Suprapubic skin (tissue), 4 donors: ENCODE measurements around the gene CLEC18C. TPM values are rescaled to one million over a fixed set of nuclear protein-coding genes. Genes with fewer than 3 reads are reported as not detected.
"Not testable (repeated sequence)": the region's sequence is repeated elsewhere in the genome, so short reads cannot be mapped to it uniquely, and the experiment has no call there.

Experiments
- DNase-seq, 2 donors: peaks; one replicate each; pipeline ENCODE4 v3.0.0-alpha.2; 2019; ENCODE audit warnings: low spot score in 2 of 2
- H3K27ac ChIP-seq: fragments of 200-600 bp; sonication (generic); one replicate; pipeline ENCODE4 v1.5.1; 2019
- H3K27me3 ChIP-seq: fragments of 200-600 bp; sonication (generic); one replicate; pipeline ENCODE4 v1.5.1; 2019
- H3K36me3 ChIP-seq: fragments of 200-600 bp; sonication (generic); one replicate; pipeline ENCODE4 v1.5.1; 2019
- H3K4me1 ChIP-seq: fragments of 200-600 bp; sonication (generic); one replicate; pipeline ENCODE4 v1.5.1; 2019
- H3K4me3 ChIP-seq: fragments of 200-600 bp; sonication (generic); one replicate; pipeline ENCODE4 v1.5.1; 2019; ENCODE audit warnings: mild to moderate bottlenecking
- H3K9me3 ChIP-seq: fragments of 200-600 bp; sonication (generic); one replicate; pipeline ENCODE4 v1.5.1; 2019
- CTCF ChIP-seq, 2 donors: fragments of 200-600 bp in 1 of 2; fragments of 450-650 bp in 1 of 2; sonication (generic) in 1 of 2; IDR thresholded peaks; one replicate each; pipeline ENCODE4 v1.5.1; 2016 to 2019; ENCODE audit warnings: antibody characterized with exemption in 2 of 2, mild to moderate bottlenecking in 1 of 2, moderate library complexity in 1 of 2
- EP300 ChIP-seq: sonication (generic); formaldehyde crosslinking; IDR thresholded peaks from one replicate; pipeline ENCODE4 v1.6.1; 2017; ENCODE audit warnings: antibody characterized with exemption
- POLR2A ChIP-seq, 2 donors: fragments of 450-650 bp; IDR thresholded peaks; one replicate each; pipeline ENCODE4 v1.6.1; 2017; ENCODE audit warnings: antibody characterized with exemption in 2 of 2, mild to moderate bottlenecking in 2 of 2, moderate library complexity in 2 of 2
- POLR2AphosphoS5 ChIP-seq, 3 donors: sonication (generic); formaldehyde crosslinking; IDR thresholded peaks; one replicate each; pipeline ENCODE4 v1.6.1; 2017; ENCODE audit warnings: antibody characterized with exemption in 3 of 3
- WGBS: methylation state at CpG from one replicate; pipeline ENCODE4 v1.1.5; 2018; 5-methylcytosine and 5-hydroxymethylcytosine counted together
- total RNA-seq, 4 donors: library from RNA; depleted of rRNA; stranded (reverse); fragments of >200 nt; gene quantifications; one replicate each; pipeline ENCODE4 v1.1.0, GENCODE V29; 2016

The CLEC18C gene
- total RNA-seq, 4 donors from 2014 or later, result not detected

GRCh38 chr16:70160388-70160787, 13.2 kb upstream of the CLEC18C start:
- H3K9me3 ChIP-seq, result no peaks in the 10 kb centered on the region
- H3K27me3 ChIP-seq, result no peaks in the 10 kb centered on the region
- 86% methylated on average over 6 of the region's 6 CpGs for WGBS
- TF ChIP-seq POLR2AphosphoS5 (IDR thresholded peaks at IDR 0.05) (no peak), CTCF (IDR thresholded peaks at IDR 0.05) (no peak), EP300 (no peak), POLR2A (IDR thresholded peaks at IDR 0.05) (no peak)
- DNase-seq, result peak in 1 of 2 donors; percentile 45
- no peak overlapping the region for H3K4me3 ChIP-seq
- H3K4me1 ChIP-seq, result no peaks in the 10 kb centered on the region
- H3K27ac ChIP-seq, result no peak overlapping the region
- peaks cover 74% of the 10 kb centered on the region for H3K36me3 ChIP-seq

GRCh38 chr16:70160821-70161220, 12.8 kb upstream of the CLEC18C start:
- TF ChIP-seq EP300 (no peak), CTCF (IDR thresholded peaks at IDR 0.05) (no peak), POLR2A (IDR thresholded peaks at IDR 0.05) (no peak), POLR2AphosphoS5 (IDR thresholded peaks at IDR 0.05) (no peak)
- Histone ChIP-seq H3K27me3 (no peaks in the 10 kb centered on the region), H3K9me3 (no peaks in the 10 kb centered on the region), H3K4me1 (no peaks in the 10 kb centered on the region), H3K27ac (no peak overlapping the region), H3K36me3 (peaks cover 69% of the 10 kb centered on the region), H3K4me3 (no peak overlapping the region)
- DNase-seq, result no peak
- 96% methylated on average over 6 of the region's 6 CpGs for WGBS

GRCh38 chr16:70161350-70161749, 12.2 kb upstream of the CLEC18C start:
- Histone ChIP-seq H3K4me3 (no peak overlapping the region), H3K36me3 (peaks cover 64% of the 10 kb centered on the region), H3K27me3 (no peaks in the 10 kb centered on the region), H3K4me1 (no peaks in the 10 kb centered on the region), H3K27ac (no peak overlapping the region), H3K9me3 (no peaks in the 10 kb centered on the region)
- WGBS, result 86% methylated on average over 6 of the region's 6 CpGs
- peak in 1 of 2 donors; percentile 41 for DNase-seq
- no peak for TF ChIP-seq POLR2A (IDR thresholded peaks at IDR 0.05)
- no peak for TF ChIP-seq CTCF (IDR thresholded peaks at IDR 0.05)
- no peak for TF ChIP-seq EP300
- TF ChIP-seq POLR2AphosphoS5 (IDR thresholded peaks at IDR 0.05), result no peak

- 57% methylated on average over 7 of the region's 7 CpGs for WGBS
- H3K4me1 ChIP-seq, result no peaks in the 10 kb centered on the region
- H3K9me3 ChIP-seq, result no peaks in the 10 kb centered on the region
- H3K4me3 ChIP-seq, result no peak overlapping the region
- TF ChIP-seq POLR2AphosphoS5 (IDR thresholded peaks at IDR 0.05), result no peak
- no peak for TF ChIP-seq POLR2A (IDR thresholded peaks at IDR 0.05)
- TF ChIP-seq EP300, result no peak
- no peak for TF ChIP-seq CTCF (IDR thresholded peaks at IDR 0.05)
- H3K27ac ChIP-seq, result no peak overlapping the region
- no peaks in the 10 kb centered on the region for H3K27me3 ChIP-seq
- DNase-seq, result no peak
- H3K36me3 ChIP-seq, result peaks cover 57% of the 10 kb centered on the region
These were observed 11.5 kb upstream of the CLEC18C start for GRCh38 chr16:70162041-70162451.

GRCh38 chr16:70163596-70163995, 10.0 kb upstream of the CLEC18C start:
- H3K27me3 ChIP-seq, result no peaks in the 10 kb centered on the region
- H3K36me3 ChIP-seq, result peaks cover 41% of the 10 kb centered on the region
- no peak overlapping the region for H3K27ac ChIP-seq
- 82% methylated on average over 10 of the region's 10 CpGs for WGBS
- DNase-seq, result peak; percentile 54 to 72
- no peaks in the 10 kb centered on the region for H3K9me3 ChIP-seq
- no peak overlapping the region for H3K4me3 ChIP-seq
- H3K4me1 ChIP-seq, result no peaks in the 10 kb centered on the region
- TF ChIP-seq CTCF (IDR thresholded peaks at IDR 0.05) (no peak), EP300 (no peak), POLR2A (IDR thresholded peaks at IDR 0.05) (no peak), POLR2AphosphoS5 (IDR thresholded peaks at IDR 0.05) (no peak)

- no CpG with 5 or more reads among the region's 10 CpGs for WGBS
- not testable (repeated sequence) for H3K27ac ChIP-seq, H3K9me3 ChIP-seq, H3K4me3 ChIP-seq, H3K4me1 ChIP-seq, H3K27me3 ChIP-seq
- H3K36me3 ChIP-seq, result peaks cover 10% of the 10 kb centered on the region
- peak; percentile 46 to 76 for DNase-seq
These were observed 6.9 kb upstream of the CLEC18C start for GRCh38 chr16:70166688-70167087.

- not testable (repeated sequence) for H3K4me3 ChIP-seq, H3K4me1 ChIP-seq, DNase-seq, H3K9me3 ChIP-seq, H3K27ac ChIP-seq, H3K36me3 ChIP-seq, H3K27me3 ChIP-seq
- no CpG with 5 or more reads among the region's 15 CpGs for WGBS
These were observed 329 bp downstream of the CLEC18C start for GRCh38 chr16:70173916-70174315.

GRCh38 chr16:70174387-70174932, 873 bp downstream of the CLEC18C start:
- 79% methylated on average over 8 of the region's 21 CpGs for WGBS
- not testable (repeated sequence) for H3K27ac ChIP-seq, H3K4me3 ChIP-seq, H3K36me3 ChIP-seq, H3K9me3 ChIP-seq, H3K4me1 ChIP-seq, DNase-seq, H3K27me3 ChIP-seq
